Ovary (tissue), 3 donors: ENCODE measurements around the gene GLDN.

Experiments used
- POLR2A ChIP-seq: fragments of 450-650 bp; IDR thresholded peaks from one replicate; pipeline ENCODE4 v1.6.1; 2017; ENCODE audit warnings: antibody characterized with exemption, mild to moderate bottlenecking, moderate library complexity
- TF ChIP-seq, protein P1 (sequence below), 3 donors: fragments of 450-650 bp in 2 of 3; fragments of 200-600 bp in 1 of 3; IDR thresholded peaks; one replicate each; pipeline versions ENCODE4 v1.5.1 to v1.8.0; 2016 to 2022; ENCODE audit warnings: antibody characterized with exemption in 3 of 3, mild to moderate bottlenecking in 1 of 3
- donor health status: DM: no; HTN: no; CAD: no.

DNA sequence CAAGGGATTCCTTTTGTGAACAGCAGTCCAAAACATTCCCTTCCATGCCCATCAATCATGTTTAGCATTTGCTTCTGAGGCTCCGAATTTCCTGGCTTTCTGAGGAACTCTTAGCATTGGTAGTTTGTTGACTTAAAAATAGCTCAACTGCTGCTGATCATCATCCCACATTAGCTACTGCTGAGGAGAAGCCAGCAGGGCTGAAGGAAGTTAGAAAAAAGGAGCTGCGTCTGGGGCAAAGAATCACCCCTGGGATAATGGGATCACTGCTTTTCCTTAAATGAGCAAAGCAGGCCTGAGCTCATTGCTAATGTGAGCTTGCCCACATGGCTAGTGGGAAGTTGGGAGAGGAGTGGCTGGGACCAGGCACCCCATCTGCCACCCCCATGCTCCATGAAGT, 42.8 kb upstream of the GLDN start:
- TF ChIP-seq, protein P1, sequence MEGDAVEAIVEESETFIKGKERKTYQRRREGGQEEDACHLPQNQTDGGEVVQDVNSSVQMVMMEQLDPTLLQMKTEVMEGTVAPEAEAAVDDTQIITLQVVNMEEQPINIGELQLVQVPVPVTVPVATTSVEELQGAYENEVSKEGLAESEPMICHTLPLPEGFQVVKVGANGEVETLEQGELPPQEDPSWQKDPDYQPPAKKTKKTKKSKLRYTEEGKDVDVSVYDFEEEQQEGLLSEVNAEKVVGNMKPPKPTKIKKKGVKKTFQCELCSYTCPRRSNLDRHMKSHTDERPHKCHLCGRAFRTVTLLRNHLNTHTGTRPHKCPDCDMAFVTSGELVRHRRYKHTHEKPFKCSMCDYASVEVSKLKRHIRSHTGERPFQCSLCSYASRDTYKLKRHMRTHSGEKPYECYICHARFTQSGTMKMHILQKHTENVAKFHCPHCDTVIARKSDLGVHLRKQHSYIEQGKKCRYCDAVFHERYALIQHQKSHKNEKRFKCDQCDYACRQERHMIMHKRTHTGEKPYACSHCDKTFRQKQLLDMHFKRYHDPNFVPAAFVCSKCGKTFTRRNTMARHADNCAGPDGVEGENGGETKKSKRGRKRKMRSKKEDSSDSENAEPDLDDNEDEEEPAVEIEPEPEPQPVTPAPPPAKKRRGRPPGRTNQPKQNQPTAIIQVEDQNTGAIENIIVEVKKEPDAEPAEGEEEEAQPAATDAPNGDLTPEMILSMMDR (IDR thresholded peaks at IDR 0.05), result no peak
- TF ChIP-seq POLR2A, result no peak
